Measurements from ENCODE around the gene VGLL4.

Gene VGLL4

GRCh38 chr3:11607816-11608215, 35.9 kb downstream of the VGLL4 start:
- H3K27ac ChIP-seq (ENCODE audit: low read depth, low read length): no peak overlapping the region

GRCh38 chr3:11606865-11607440, 36.8 kb downstream of the VGLL4 start:
- H4K8ac ChIP-seq (ENCODE audit: low read depth, low read length): no peak overlapping the region
- no CpG with 5 or more reads among the region's 6 CpGs for WGBS (ENCODE audit: extremely low coverage, insufficient coverage, low lambda C conversion rate)
- H2BK5ac ChIP-seq (ENCODE audit: low read length): no peak overlapping the region
- no peak overlapping the region for H3K23ac ChIP-seq (ENCODE audit: low read length)
- no peak overlapping the region for H3K9ac ChIP-seq (ENCODE audit: low read length)
- H2BK120ac ChIP-seq (ENCODE audit: low read depth, low read length): no peak overlapping the region
- no peak overlapping the region for H3K4me3 ChIP-seq (ENCODE audit: low read length)
- H3K27me3 ChIP-seq (ENCODE audit: insufficient read depth, low read length, poor library complexity): no peaks in the 10 kb centered on the region
- no peak overlapping the region for H2AK5ac ChIP-seq (ENCODE audit: low read length)
- H3K56ac ChIP-seq (ENCODE audit: low read length): no peak overlapping the region
- H2BK15ac ChIP-seq (replicated peaks; ENCODE audit: low read depth): no peak overlapping the region
- H3K27ac ChIP-seq (ENCODE audit: low read depth, low read length): no peak overlapping the region
- no peak for DNase-seq
- no peaks in the 10 kb centered on the region for H3K36me3 ChIP-seq (ENCODE audit: control insufficient read depth, insufficient read depth, low read length)
- H4K5ac ChIP-seq (ENCODE audit: low read length): no peak overlapping the region
- no peak overlapping the region for H3K18ac ChIP-seq (ENCODE audit: low read length)
- H3K4me2 ChIP-seq (ENCODE audit: low read length): no peak overlapping the region
- H3K79me1 ChIP-seq (ENCODE audit: low read length): peaks cover 22% of the 10 kb centered on the region
- peaks cover 49% of the 10 kb centered on the region for H3K79me2 ChIP-seq (ENCODE audit: control insufficient read depth, insufficient read depth, low read length)
- no peak overlapping the region for H3K4ac ChIP-seq (ENCODE audit: low read depth, low read length)
- peaks cover 11% of the 10 kb centered on the region for H3K4me1 ChIP-seq (ENCODE audit: control insufficient read depth, low read depth, low read length)

More at GRCh38 chr3:11607816-11608215, 35.9 kb downstream of the VGLL4 start:
- Histone ChIP-seq H3K9ac (ENCODE audit: low read length) (no peak overlapping the region), H2BK15ac (replicated peaks; ENCODE audit: low read depth) (no peak overlapping the region), H3K56ac (ENCODE audit: low read length) (no peak overlapping the region), H2BK5ac (ENCODE audit: low read length) (no peak overlapping the region), H3K4me2 (ENCODE audit: low read length) (no peak overlapping the region), H2AK5ac (ENCODE audit: low read length) (no peak overlapping the region), H2BK120ac (ENCODE audit: low read depth, low read length) (no peak overlapping the region), H3K79me2 (ENCODE audit: control insufficient read depth, insufficient read depth, low read length) (peaks cover 52% of the 10 kb centered on the region), H4K8ac (ENCODE audit: low read depth, low read length) (no peak overlapping the region), H3K4me3 (ENCODE audit: low read length) (no peak overlapping the region), H3K4me1 (ENCODE audit: control insufficient read depth, low read depth, low read length) (peaks cover 11% of the 10 kb centered on the region), H3K36me3 (ENCODE audit: control insufficient read depth, insufficient read depth, low read length) (no peaks in the 10 kb centered on the region), H3K79me1 (ENCODE audit: low read length) (peaks cover 24% of the 10 kb centered on the region), H3K27me3 (ENCODE audit: insufficient read depth, low read length, poor library complexity) (no peaks in the 10 kb centered on the region), H3K18ac (ENCODE audit: low read length) (no peak overlapping the region), H3K4ac (ENCODE audit: low read depth, low read length) (no peak overlapping the region), H3K23ac (ENCODE audit: low read length) (no peak overlapping the region), H4K5ac (ENCODE audit: low read length) (no peak overlapping the region)
- DNase-seq: no peak
- no CpG with 5 or more reads among the region's 3 CpGs for WGBS (ENCODE audit: extremely low coverage, insufficient coverage, low lambda C conversion rate)

- Histone ChIP-seq H4K8ac (ENCODE audit: low read depth, low read length) (no peak overlapping the region), H3K36me3 (ENCODE audit: control insufficient read depth, insufficient read depth, low read length) (no peaks in the 10 kb centered on the region), H3K4me2 (ENCODE audit: low read length) (no peak overlapping the region), H3K4me3 (ENCODE audit: low read length) (no peak overlapping the region), H2AK5ac (ENCODE audit: low read length) (no peak overlapping the region), H3K27me3 (ENCODE audit: insufficient read depth, low read length, poor library complexity) (no peaks in the 10 kb centered on the region), H3K27ac (ENCODE audit: low read depth, low read length) (no peak overlapping the region), H3K18ac (ENCODE audit: low read length) (no peak overlapping the region), H3K9ac (ENCODE audit: low read length) (no peak overlapping the region), H3K4ac (ENCODE audit: low read depth, low read length) (no peak overlapping the region), H3K4me1 (ENCODE audit: control insufficient read depth, low read depth, low read length) (peaks cover 9% of the 10 kb centered on the region), H4K5ac (ENCODE audit: low read length) (no peak overlapping the region), H3K79me2 (ENCODE audit: control insufficient read depth, insufficient read depth, low read length) (peaks cover 46% of the 10 kb centered on the region), H2BK15ac (replicated peaks; ENCODE audit: low read depth) (no peak overlapping the region), H3K79me1 (ENCODE audit: low read length) (peaks cover 17% of the 10 kb centered on the region), H3K56ac (ENCODE audit: low read length) (no peak overlapping the region), H3K23ac (ENCODE audit: low read length) (no peak overlapping the region), H2BK120ac (ENCODE audit: low read depth, low read length) (no peak overlapping the region), H2BK5ac (ENCODE audit: low read length) (no peak overlapping the region)
- no CpG with 5 or more reads among the region's 11 CpGs for WGBS (ENCODE audit: extremely low coverage, insufficient coverage, low lambda C conversion rate)
- no peak for DNase-seq
Observed at GRCh38 chr3:11606090-11606784, 37.5 kb downstream of the VGLL4 start.

- Histone ChIP-seq H4K5ac (ENCODE audit: low read length) (no peak overlapping the region), H3K79me1 (ENCODE audit: low read length) (peaks cover 17% of the 10 kb centered on the region), H3K36me3 (ENCODE audit: control insufficient read depth, insufficient read depth, low read length) (no peaks in the 10 kb centered on the region), H3K56ac (ENCODE audit: low read length) (no peak overlapping the region), H2BK5ac (ENCODE audit: low read length) (no peak overlapping the region), H3K4me3 (ENCODE audit: low read length) (no peak overlapping the region), H3K9ac (ENCODE audit: low read length) (no peak overlapping the region), H3K27ac (ENCODE audit: low read depth, low read length) (no peak overlapping the region), H4K8ac (ENCODE audit: low read depth, low read length) (no peak overlapping the region), H3K23ac (ENCODE audit: low read length) (no peak overlapping the region), H3K18ac (ENCODE audit: low read length) (no peak overlapping the region), H3K27me3 (ENCODE audit: insufficient read depth, low read length, poor library complexity) (no peaks in the 10 kb centered on the region), H2BK120ac (ENCODE audit: low read depth, low read length) (no peak overlapping the region), H3K79me2 (ENCODE audit: control insufficient read depth, insufficient read depth, low read length) (peaks cover 41% of the 10 kb centered on the region), H2BK15ac (replicated peaks; ENCODE audit: low read depth) (no peak overlapping the region), H3K4me2 (ENCODE audit: low read length) (no peak overlapping the region), H3K4me1 (ENCODE audit: control insufficient read depth, low read depth, low read length) (peaks cover 12% of the 10 kb centered on the region), H2AK5ac (ENCODE audit: low read length) (no peak overlapping the region), H3K4ac (ENCODE audit: low read depth, low read length) (no peak overlapping the region)
- no peak for DNase-seq
- WGBS (ENCODE audit: extremely low coverage, insufficient coverage, low lambda C conversion rate): no CpG with 5 or more reads among the region's 1 CpG
Observed at GRCh38 chr3:11605398-11605797, 38.3 kb downstream of the VGLL4 start.

GRCh38 chr3:11604139-11604892, 39.4 kb downstream of the VGLL4 start:
- Histone ChIP-seq H2BK5ac (ENCODE audit: low read length) (no peak overlapping the region), H2BK15ac (replicated peaks; ENCODE audit: low read depth) (no peak overlapping the region), H3K36me3 (ENCODE audit: control insufficient read depth, insufficient read depth, low read length) (no peaks in the 10 kb centered on the region), H3K27me3 (ENCODE audit: insufficient read depth, low read length, poor library complexity) (no peaks in the 10 kb centered on the region), H3K23ac (ENCODE audit: low read length) (no peak overlapping the region), H3K79me2 (ENCODE audit: control insufficient read depth, insufficient read depth, low read length) (peaks cover 30% of the 10 kb centered on the region), H3K56ac (ENCODE audit: low read length) (peak overlapping the region; percentile 36), H3K4me3 (ENCODE audit: low read length) (no peak overlapping the region), H4K5ac (ENCODE audit: low read length) (no peak overlapping the region), H4K8ac (ENCODE audit: low read depth, low read length) (no peak overlapping the region), H2BK120ac (ENCODE audit: low read depth, low read length) (no peak overlapping the region), H3K4me1 (ENCODE audit: control insufficient read depth, low read depth, low read length) (peaks cover 12% of the 10 kb centered on the region), H3K18ac (ENCODE audit: low read length) (no peak overlapping the region), H3K9ac (ENCODE audit: low read length) (no peak overlapping the region), H3K79me1 (ENCODE audit: low read length) (peaks cover 11% of the 10 kb centered on the region), H3K27ac (ENCODE audit: low read depth, low read length) (no peak overlapping the region), H3K4ac (ENCODE audit: low read depth, low read length) (no peak overlapping the region), H3K4me2 (ENCODE audit: low read length) (no peak overlapping the region), H2AK5ac (ENCODE audit: low read length) (no peak overlapping the region)
- DNase-seq: no peak
- no CpG with 5 or more reads among the region's 15 CpGs for WGBS (ENCODE audit: extremely low coverage, insufficient coverage, low lambda C conversion rate)

Measured in mesendoderm (in vitro differentiated cells).